Neutrophil (primary cell): ENCODE results near the gene SRPK3.

ENCODE experiments used
- H3K27ac ChIP-seq: fragments of 200-600 bp; sonication (generic); 2 replicates; pipeline ENCODE4 v1.5.1; 2016; ENCODE audit warnings: mild to moderate bottlenecking, moderate library complexity
- H3K27me3 ChIP-seq: fragments of 200-600 bp; sonication (generic); 2 replicates; pipeline ENCODE4 v1.6.0; 2016; ENCODE audit warnings: mild to moderate bottlenecking
- H3K36me3 ChIP-seq: fragments of 200-600 bp; sonication (generic); 2 replicates; pipeline ENCODE4 v1.5.1; 2017
- H3K4me1 ChIP-seq, 2 experiments: fragments of 200-600 bp in 1 of 2; sonication (generic) in 1 of 2; 1 replicate in 1 of 2; 2 replicates in 1 of 2; pipeline versions ENCODE4 v1.5.1 to v1.6.1; 2013 to 2016; ENCODE audit warnings: low read depth in 1 of 2, low read length in 1 of 2, mild to moderate bottlenecking in 1 of 2, moderate library complexity in 1 of 2; ENCODE audit not compliant: control insufficient read depth in 1 of 2, insufficient read depth in 1 of 2
- H3K4me3 ChIP-seq, 2 experiments: fragments of 200-600 bp in 1 of 2; sonication (generic) in 1 of 2; 1 replicate in 1 of 2; 2 replicates in 1 of 2; pipeline ENCODE4 v1.5.1; 2013 to 2016; ENCODE audit warnings: low read depth in 1 of 2, low read length in 1 of 2, mild to moderate bottlenecking in 1 of 2, moderate library complexity in 1 of 2
- H3K9me3 ChIP-seq: fragments of 200-600 bp; sonication (generic); 2 replicates; pipeline ENCODE4 v1.5.1; 2016
- TF ChIP-seq, protein P1 (sequence below): fragments of 200-600 bp; sonication (generic); IDR thresholded peaks from 2 replicates; pipeline ENCODE4 v1.5.1; 2016; ENCODE audit warnings: antibody characterized with exemption

The SRPK3 gene

DNA sequence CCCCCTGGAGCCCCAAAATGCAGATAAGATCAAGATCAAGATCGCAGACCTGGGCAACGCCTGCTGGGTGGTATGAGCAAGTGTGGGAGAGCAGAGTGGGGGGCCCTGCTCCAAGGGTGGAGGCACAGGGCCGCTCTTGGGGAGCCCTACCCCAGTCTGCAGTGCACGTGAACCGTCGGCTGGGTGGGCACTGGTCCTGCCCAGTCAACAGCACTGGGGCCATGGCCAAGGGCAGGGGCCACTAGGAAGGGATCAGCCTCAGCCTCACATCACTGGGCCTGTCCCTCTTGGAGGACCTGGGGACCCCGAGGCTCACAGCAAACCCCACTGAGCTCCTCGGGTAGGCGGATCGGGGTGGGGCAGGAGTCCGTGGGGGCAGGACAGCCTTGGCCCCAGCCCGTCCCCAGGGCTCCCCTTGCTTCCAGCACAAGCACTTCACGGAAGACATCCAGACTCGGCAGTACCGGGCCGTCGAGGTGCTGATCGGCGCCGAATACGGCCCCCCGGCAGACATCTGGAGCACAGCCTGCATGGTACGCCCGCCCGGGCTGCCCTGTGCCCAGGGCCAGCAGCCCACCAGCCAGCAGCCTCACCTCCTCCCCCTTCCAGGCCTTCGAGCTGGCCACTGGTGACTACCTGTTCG, 3.6 kb downstream of the SRPK3 start:
- H3K36me3 ChIP-seq: peaks cover 61% of the 10 kb centered on the region
- no peaks in the 10 kb centered on the region for H3K9me3 ChIP-seq
- H3K4me3 ChIP-seq: no peak overlapping the region
- no peak overlapping the region for H3K27ac ChIP-seq
- TF ChIP-seq, protein P1, sequence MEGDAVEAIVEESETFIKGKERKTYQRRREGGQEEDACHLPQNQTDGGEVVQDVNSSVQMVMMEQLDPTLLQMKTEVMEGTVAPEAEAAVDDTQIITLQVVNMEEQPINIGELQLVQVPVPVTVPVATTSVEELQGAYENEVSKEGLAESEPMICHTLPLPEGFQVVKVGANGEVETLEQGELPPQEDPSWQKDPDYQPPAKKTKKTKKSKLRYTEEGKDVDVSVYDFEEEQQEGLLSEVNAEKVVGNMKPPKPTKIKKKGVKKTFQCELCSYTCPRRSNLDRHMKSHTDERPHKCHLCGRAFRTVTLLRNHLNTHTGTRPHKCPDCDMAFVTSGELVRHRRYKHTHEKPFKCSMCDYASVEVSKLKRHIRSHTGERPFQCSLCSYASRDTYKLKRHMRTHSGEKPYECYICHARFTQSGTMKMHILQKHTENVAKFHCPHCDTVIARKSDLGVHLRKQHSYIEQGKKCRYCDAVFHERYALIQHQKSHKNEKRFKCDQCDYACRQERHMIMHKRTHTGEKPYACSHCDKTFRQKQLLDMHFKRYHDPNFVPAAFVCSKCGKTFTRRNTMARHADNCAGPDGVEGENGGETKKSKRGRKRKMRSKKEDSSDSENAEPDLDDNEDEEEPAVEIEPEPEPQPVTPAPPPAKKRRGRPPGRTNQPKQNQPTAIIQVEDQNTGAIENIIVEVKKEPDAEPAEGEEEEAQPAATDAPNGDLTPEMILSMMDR: no peak
- H3K27me3 ChIP-seq: peaks cover 27% of the 10 kb centered on the region
- H3K4me1 ChIP-seq: no peaks in the 10 kb centered on the region

DNA sequence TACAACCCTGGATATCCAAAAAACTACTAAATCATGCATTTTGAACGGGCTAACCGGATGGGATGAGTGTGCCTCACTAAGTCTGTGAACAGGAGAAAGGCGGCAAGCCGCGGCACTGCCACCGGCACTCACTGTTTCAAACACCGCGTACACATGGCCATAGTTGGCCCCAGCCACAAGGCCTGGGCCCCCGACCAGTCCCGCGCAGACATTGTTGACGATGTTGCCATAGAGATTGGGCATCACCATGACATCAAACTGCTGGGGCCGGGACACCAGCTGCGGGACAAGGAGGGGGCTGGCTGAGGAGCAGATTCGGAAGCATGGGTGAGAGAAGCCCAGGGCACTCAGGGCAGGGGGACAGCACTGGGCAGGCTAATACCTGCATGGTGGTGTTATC, 5.8 kb downstream of the SRPK3 start:
- H3K4me1 ChIP-seq: no peaks in the 10 kb centered on the region
- H3K4me3 ChIP-seq: no peak overlapping the region
- H3K27ac ChIP-seq: no peak overlapping the region
- peaks cover 4% of the 10 kb centered on the region for H3K27me3 ChIP-seq
- TF ChIP-seq, protein P1: no peak
- no peaks in the 10 kb centered on the region for H3K9me3 ChIP-seq
- peaks cover 69% of the 10 kb centered on the region for H3K36me3 ChIP-seq

DNA sequence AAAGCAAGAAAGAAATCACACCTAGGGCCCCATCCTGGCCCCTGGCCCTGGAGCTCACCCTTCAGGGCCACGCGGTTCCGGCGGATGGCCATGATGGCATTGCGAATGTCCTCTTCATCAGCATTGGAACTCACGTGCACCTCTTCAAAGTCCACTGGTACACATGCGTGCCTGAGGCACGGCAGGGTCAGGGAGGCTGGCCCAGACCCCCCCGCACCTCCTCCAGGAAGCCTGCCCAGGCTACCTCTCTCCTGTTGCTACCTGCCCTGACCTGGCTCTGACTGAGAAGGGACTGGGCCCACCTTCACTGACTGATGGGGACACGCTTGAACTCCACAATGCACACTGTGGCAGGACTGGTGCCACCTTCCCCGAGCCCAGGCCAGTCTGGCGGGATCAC, 8.8 kb downstream of the SRPK3 start:
- H3K36me3 ChIP-seq: peaks cover 54% of the 10 kb centered on the region
- peaks cover 10 to 14% of the 10 kb centered on the region in 2 experiments for H3K4me1 ChIP-seq
- H3K27ac ChIP-seq: no peak overlapping the region
- TF ChIP-seq, protein P1: no peak
- no peaks in the 10 kb centered on the region for H3K9me3 ChIP-seq
- H3K4me3 ChIP-seq: no peak overlapping the region
- no peaks in the 10 kb centered on the region for H3K27me3 ChIP-seq

DNA sequence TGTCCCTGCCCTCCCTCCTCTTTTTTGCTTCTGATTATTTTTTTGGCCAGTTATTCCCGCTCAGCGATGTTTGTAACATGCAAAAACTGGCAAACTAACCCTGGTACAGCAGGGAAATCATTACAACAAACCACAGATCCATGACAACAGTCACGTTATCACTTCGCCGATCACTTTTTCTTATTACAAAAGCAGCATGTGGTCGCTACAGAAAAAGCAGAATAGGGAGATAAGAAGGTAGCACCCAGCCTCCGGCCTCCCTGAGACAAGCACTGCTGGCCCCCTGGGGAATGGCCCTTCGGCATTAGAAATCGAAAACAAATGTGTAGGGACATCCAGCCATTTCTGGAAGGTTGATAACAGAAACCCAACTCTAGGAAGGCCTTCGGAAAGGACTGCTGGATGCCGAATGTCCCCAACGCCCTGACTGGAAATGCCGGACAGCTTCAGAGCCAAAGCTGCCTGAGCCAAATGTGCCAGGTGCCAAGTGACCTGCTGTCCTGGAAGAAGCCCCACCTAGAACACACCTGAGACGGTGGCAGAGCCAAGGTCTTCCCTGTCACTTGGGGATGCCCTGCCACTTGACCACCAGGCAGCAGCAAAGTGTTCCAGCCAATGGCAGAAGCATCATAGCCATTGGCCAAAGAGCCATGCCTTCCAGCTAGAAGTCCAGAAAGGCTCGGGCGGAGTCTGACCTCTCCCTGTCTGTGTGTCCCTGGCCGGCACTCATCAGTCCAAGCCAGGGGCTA, 10.4 kb downstream of the SRPK3 start:
- Histone ChIP-seq H3K36me3 (peaks cover 38% of the 10 kb centered on the region), H3K27ac (no peak overlapping the region), H3K4me3 (no peak overlapping the region), H3K27me3 (no peaks in the 10 kb centered on the region), H3K9me3 (no peaks in the 10 kb centered on the region), H3K4me1 (peaks cover 21% of the 10 kb centered on the region in 2 experiments)
- TF ChIP-seq, protein P1: no peak

DNA sequence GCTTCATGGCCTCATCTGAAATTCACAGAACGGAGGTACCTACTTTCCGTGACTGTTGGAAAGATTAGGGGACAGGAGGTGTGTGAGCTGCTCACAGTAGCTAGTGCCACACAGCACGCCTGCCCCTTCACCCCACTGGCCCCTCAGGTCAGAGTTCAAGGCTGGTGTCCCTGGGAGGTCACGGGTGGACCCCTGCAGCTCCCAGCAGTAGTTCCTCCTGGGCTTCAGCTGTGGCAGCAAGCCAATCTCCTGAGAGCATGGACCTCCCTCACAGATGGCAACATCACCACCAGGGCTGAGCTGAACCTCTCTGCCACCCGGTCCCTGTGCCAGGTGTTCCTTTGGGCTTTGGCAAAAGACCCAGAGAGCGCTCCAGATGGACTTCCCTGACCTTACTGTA, 11.5 kb downstream of the SRPK3 start:
- Histone ChIP-seq H3K4me1 (peaks cover 21% of the 10 kb centered on the region in 2 experiments), H3K27me3 (no peaks in the 10 kb centered on the region), H3K36me3 (peaks cover 31% of the 10 kb centered on the region), H3K9me3 (no peaks in the 10 kb centered on the region), H3K4me3 (no peak overlapping the region), H3K27ac (peak overlapping the region; percentile 95)
- TF ChIP-seq, protein P1: no peak
